GM19238 (cell line): ENCODE measurements around the gene CCDC47.

Experiments
- DNase-seq: peaks from one replicate; pipeline ENCODE4 v3.0.0; 2011; ENCODE audit warnings: low spot score; ENCODE audit not compliant: insufficient read length

CCDC47 gene

DNA sequence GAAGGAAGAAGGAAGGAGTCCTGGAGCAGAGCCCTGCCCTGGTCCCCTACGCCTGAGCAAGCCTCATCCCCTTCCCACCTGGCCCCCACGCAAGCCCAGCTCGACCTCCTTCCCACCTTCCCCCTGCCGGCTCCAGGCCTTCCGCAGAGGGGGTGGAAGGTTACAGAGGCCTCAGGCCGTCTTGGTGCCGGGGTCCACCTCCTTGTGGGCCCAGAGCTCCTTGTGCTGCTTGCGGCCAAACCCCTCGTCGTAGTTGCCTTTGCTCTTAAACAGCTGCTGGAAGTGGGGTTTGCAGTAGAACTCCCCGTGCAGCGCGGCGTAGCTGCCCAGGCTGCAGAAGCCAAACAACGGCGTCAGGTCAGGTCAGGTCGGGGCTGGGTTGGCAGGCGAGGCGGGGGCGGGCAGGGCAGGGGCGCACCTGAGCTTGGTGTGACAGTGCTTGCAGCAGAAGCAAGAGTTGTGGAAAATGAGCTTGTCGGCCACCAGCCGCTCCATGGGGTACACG is 75.0 kb downstream of the CCDC47 start:
- DNase-seq = no peak

DNA sequence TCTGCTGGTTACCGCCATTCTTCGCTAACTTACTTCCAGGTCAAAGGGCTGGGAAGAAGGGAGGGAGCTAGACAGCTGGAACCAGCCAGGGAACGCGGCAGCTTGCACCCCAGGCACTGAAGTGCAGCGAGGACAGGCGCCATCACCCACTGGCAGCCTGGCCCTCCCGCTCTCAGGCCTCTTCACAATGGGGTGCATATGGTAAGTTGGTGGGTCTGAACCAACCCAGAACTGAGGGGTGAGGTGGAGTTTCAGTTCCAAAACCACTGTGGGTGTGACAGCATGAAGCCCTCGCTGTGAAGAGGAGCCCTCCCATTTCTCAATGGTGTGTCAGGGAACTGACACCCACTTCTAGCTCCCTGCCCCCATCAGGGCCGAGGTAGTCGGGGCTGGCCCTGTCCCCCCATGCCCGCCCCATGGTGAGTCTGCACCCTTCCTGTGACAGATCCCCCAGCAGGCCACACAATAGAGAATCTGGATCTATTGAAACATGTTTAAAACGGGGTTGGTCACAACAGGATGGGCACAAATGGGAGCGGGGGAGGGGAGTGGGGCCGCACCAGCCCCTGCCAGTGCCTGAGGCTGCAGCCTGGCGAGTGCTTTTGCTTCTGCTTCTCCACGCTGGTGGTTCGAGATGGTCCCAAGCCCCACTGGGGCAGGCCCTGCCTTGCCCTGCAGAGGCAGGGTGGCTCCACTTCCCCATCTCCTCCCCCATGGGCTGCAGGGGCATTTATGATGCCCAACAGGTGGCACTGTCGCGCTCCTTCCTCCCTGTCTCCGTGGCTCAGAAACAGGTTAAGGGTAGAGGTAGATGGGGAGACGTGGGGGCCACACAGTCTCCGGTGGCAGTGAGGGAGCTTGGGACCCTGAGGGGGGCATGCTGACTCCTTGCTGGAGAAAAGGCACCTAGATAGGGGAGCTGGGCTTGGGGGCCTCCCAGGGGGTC is 75.8 kb downstream of the CCDC47 start:
- DNase-seq = peak; percentile 67

DNA sequence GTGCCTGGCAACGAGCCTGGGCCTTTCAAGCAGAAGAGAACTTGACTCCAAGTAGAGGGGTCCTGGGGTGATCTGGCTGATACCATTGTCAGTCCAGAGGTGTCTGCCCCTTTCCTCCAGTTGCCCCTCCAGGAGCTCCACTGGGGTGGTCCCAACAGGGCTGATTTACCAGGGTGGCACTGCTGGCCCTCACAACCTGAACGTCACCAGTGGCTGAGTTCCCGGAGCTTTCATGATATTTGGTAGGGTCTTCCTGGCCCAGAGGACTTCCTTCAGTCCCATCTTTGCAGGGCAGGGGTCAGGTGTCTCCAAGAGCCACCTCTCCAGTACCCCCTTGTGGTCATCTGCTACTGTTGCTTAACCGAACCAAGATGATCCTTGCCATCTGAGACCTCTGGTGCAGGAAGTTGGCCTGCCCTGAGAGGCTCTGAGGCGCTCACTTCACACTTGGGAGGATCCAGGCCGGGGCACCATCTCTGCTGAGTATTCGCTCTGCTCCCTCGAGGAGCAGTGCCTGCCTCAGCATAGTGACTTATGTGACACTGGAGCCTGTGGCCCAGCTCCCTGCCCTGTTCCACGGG is 76.9 kb downstream of the CCDC47 start:
- no peak for DNase-seq

DNA sequence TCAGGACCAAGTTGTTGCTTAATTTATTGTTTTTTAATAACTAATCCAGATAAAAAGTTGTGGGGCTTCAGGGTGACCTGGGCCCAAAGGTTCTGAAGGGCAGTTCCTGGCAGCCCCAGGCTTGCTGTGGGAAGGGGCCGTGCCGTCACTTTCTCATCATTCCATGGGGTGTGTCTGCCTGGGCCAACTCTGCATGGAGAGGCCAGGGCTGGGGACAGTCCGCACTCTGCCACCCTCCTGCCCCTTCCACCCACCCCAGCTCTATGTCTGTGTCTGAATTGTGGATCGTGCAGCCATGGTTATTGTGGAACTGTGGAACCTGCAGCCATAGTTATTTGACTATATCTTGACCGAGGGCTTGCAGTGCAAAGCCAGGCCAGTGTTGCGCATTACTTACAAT is 77.5 kb downstream of the CCDC47 start:
- no peak for DNase-seq
